NCI-H187 (cell line): ENCODE data around the gene VAT1.

Source experiments
- DNase-seq, 2 experiments: peaks; one replicate each; lab custom pipeline; 2025; lab: John Stamatoyannopoulos, UW

VAT1 gene

GRCh38 chr17:43027091-43028032 lies 5.2 kb upstream of the VAT1 start:
- no peak for DNase-seq

GRCh38 chr17:43026595-43026994 lies 4.4 kb upstream of the VAT1 start:
- DNase-seq = no peak

GRCh38 chr17:43025766-43026537 lies 3.8 kb upstream of the VAT1 start:
- DNase-seq = no peak

GRCh38 chr17:43025290-43025657 lies 3.1 kb upstream of the VAT1 start:
- DNase-seq = no peak

- peak; percentile 69 to 83 for DNase-seq
These were observed 2.5 kb upstream of the VAT1 start, which contains the start of gene RND2 for GRCh38 chr17:43024407-43025289. Gene RND2 (plus strand): TSS chr17:43025231. CDS start chr17:43025348, 117 bp downstream.

- peak in 1 of 2 experiments; percentile 35 for DNase-seq
These were observed 1.1 kb downstream of the VAT1 start for GRCh38 chr17:43020789-43021740.

- no peak for DNase-seq
These were observed 2.1 kb downstream of the VAT1 start for GRCh38 chr17:43020030-43020621.

- no peak for DNase-seq
These were observed 2.8 kb downstream of the VAT1 start for GRCh38 chr17:43019418-43019817.

GRCh38 chr17:43018932-43019331 lies 3.3 kb downstream of the VAT1 start:
- DNase-seq = no peak

- DNase-seq = no peak
These were observed 4.0 kb downstream of the VAT1 start for GRCh38 chr17:43018008-43018853.

GRCh38 chr17:43016216-43016615 lies 6.0 kb downstream of the VAT1 start:
- no peak for DNase-seq

- no peak for DNase-seq
These were observed 6.6 kb downstream of the VAT1 start for GRCh38 chr17:43015579-43015978.

GRCh38 chr17:43014649-43015542 lies 7.3 kb downstream of the VAT1 start:
- no peak for DNase-seq

GRCh38 chr17:43014020-43014648 lies 8.1 kb downstream of the VAT1 start:
- DNase-seq = no peak

- DNase-seq = no peak
These were observed 8.9 kb downstream of the VAT1 start for GRCh38 chr17:43013296-43013695.

GRCh38 chr17:43011728-43012472 lies 10.3 kb downstream of the VAT1 start:
- DNase-seq = no peak

GRCh38 chr17:43010667-43011308 lies 11.4 kb downstream of the VAT1 start:
- no peak for DNase-seq
